NCI-H146 (cell line): Measurements from ENCODE around the gene DKC1.

ENCODE experiments used
- DNase-seq: peaks from one replicate; lab custom pipeline; 2025; lab: John Stamatoyannopoulos, UW

Gene DKC1

GRCh38 chrX:154737136-154737535 is 25.5 kb upstream of the DKC1 start:
- no peak for DNase-seq

GRCh38 chrX:154738011-154738738 is 24.5 kb upstream of the DKC1 start:
- no peak for DNase-seq

- no peak for DNase-seq
Observed at GRCh38 chrX:154739952-154740465, 22.7 kb upstream of the DKC1 start.

GRCh38 chrX:154742613-154743012 is 20.1 kb upstream of the DKC1 start:
- no peak for DNase-seq

- DNase-seq = peak; percentile 38
Observed at GRCh38 chrX:154748712-154749339, 13.8 kb upstream of the DKC1 start.

GRCh38 chrX:154749856-154750255 is 12.8 kb upstream of the DKC1 start:
- no peak for DNase-seq

GRCh38 chrX:154750301-154751202 is 12.1 kb upstream of the DKC1 start, which contains the start of gene GAB3:
TSS of gene GAB3 (minus strand) at chrX:154751077. CDS start at chrX:154751025, 52 bp downstream.
- DNase-seq = peak; percentile 39

GRCh38 chrX:154751203-154751668 is 11.4 kb upstream of the DKC1 start:
- DNase-seq = peak; percentile 24

GRCh38 chrX:154751669-154752271 is 10.9 kb upstream of the DKC1 start:
- peak; percentile 40 for DNase-seq

- DNase-seq = no peak
Observed at GRCh38 chrX:154758696-154759095, 4.0 kb upstream of the DKC1 start.

GRCh38 chrX:154761977-154762536 is 607 bp upstream of the DKC1 start:
- DNase-seq = peak; percentile 45

GRCh38 chrX:154774622-154775021 is 12.0 kb downstream of the DKC1 start:
- no peak for DNase-seq

- DNase-seq = no peak
Observed at GRCh38 chrX:154775419-154776349, 13.0 kb downstream of the DKC1 start.

- no peak for DNase-seq
Observed at GRCh38 chrX:154776753-154777152, 14.1 kb downstream of the DKC1 start.

GRCh38 chrX:154779261-154779660 is 16.6 kb downstream of the DKC1 start:
- no peak for DNase-seq

- no peak for DNase-seq
Observed at GRCh38 chrX:154780968-154781367, 18.3 kb downstream of the DKC1 start.

GRCh38 chrX:154784149-154784995 is 21.7 kb downstream of the DKC1 start:
- no peak for DNase-seq

GRCh38 chrX:154785716-154786115 is 23.1 kb downstream of the DKC1 start:
- no peak for DNase-seq

GRCh38 chrX:154791467-154791866 is 28.8 kb downstream of the DKC1 start:
- no peak for DNase-seq
